ENCODE data around the gene TSPAN14. TPM values are rescaled to one million over a fixed set of nuclear protein-coding genes. Genes with fewer than 3 reads are reported as not detected.

Gene TSPAN14
- total and polyA plus RNA-seq, 10 of the 15 experiments (the other 5 are each of a cell fraction or from before 2014, with no cell fraction given), result 2.5 to 31.7 (median 17.9) TPM

- TF ChIP-seq BCLAF1 (IDR thresholded peaks at IDR 0.05), result no peak
- TF ChIP-seq NR2F1 (conservative IDR thresholded peaks at IDR 0.05), result no peak
- TF ChIP-seq TBL1XR1 (IDR thresholded peaks at IDR 0.05; ENCODE audit: low read depth, low read length), result no peak
- no peak for TF ChIP-seq RELB (IDR thresholded peaks at IDR 0.05; ENCODE audit: low read depth)
- TF ChIP-seq EGR1 (IDR thresholded peaks at IDR 0.05; ENCODE audit: borderline replicate concordance in 1 of 2, low read depth in 2 of 2, low read length in 2 of 2), result no peak
Measured at GRCh38 chr10:80509403-80510161, 55.5 kb downstream of the TSPAN14 start (continued).

- ChIA-PET POLR2A (interaction anchor here (0.7 kb wide), 1 partner anchor 544 kb away, joined by 5 read pairs; no protein-coding TSS in a partner anchor), SMC1A (ENCODE audit: uncharacterized antibody, unreplicated experiment) (interaction anchor here (21.2 kb wide), 1 partner anchor 54 kb away, joined by 1038 read pairs; the partner anchor contains the start of gene TSPAN14), CTCF (interaction anchor here (0.6 to 21.6 kb wide), 5 partner anchors 10 to 140 kb away, joined by 3 to 852 read pairs (median 5); partner anchors contain the start of gene TSPAN14), RAD21 (ENCODE audit: unreplicated experiment) (no interaction called here)
- Histone ChIP-seq H2AFZ (ENCODE audit: control insufficient read depth, low read depth, low read length) (no peak overlapping the region), H3K4me2 (ENCODE audit: control insufficient read depth, insufficient read depth) (no peak overlapping the region), H3K27ac (ENCODE audit: control insufficient read depth, insufficient read depth) (no peak overlapping the region), H3K36me3 (ENCODE audit: control insufficient read depth in 2 of 2, insufficient read depth in 2 of 2, low read length in 1 of 2) (peaks cover 24 to 30% of the 10 kb centered on the region in 2 experiments), H3K27me3 (replicated peaks in 1 of 2; ENCODE audit: control insufficient read depth in 2 of 2, insufficient read depth in 2 of 2, low read length in 1 of 2) (no peaks in the 10 kb centered on the region), H3K79me2 (ENCODE audit: control insufficient read depth, insufficient read depth, low read length) (no peaks in the 10 kb centered on the region), H3K4me3 (no peak overlapping the region), H4K20me1 (ENCODE audit: control insufficient read depth, insufficient read depth) (no peaks in the 10 kb centered on the region), H3K4me1 (ENCODE audit: control insufficient read depth, insufficient read depth, low read length) (no peaks in the 10 kb centered on the region), H3K9me3 (replicated peaks; ENCODE audit: control insufficient read depth, insufficient read depth, low read length) (no peaks in the 10 kb centered on the region), H3K9ac (ENCODE audit: control insufficient read depth, insufficient read depth, low read length) (no peak overlapping the region)
- no peak for FAIRE-seq
- no TSS peak for BruUV-seq (replicated peaks)
- no peak for ATAC-seq
- DNase-seq (ENCODE audit: low read depth, low spot score), result no peak
- in situ Hi-C loops (cut with MboI) (no loop called here), intact Hi-C loops (cut with micrococcal nuclease; ENCODE audit: unreplicated experiment) (no loop called here)
- WGBS (ENCODE audit: insufficient coverage, insufficient replicate concordance, low lambda C conversion rate, missing lambda C conversion rate), result 98% methylated on average over 10 of the region's 10 CpGs
- TF ChIP-seq ZNF592 (IDR thresholded peaks at IDR 0.05), result no peak
- TF ChIP-seq SKIL (IDR thresholded peaks at IDR 0.05; ENCODE audit: low read depth, poor library complexity, severe bottlenecking), result no peak
Measured at GRCh38 chr10:80512031-80512526, 58.0 kb downstream of the TSPAN14 start.
